Prostate gland (tissue), 2 donors: ENCODE measurements around the gene SRMS.

ENCODE experiments used
- POLR2A ChIP-seq: fragments of 450-650 bp; IDR thresholded peaks from one replicate; pipeline ENCODE4 v1.6.1; 2016; ENCODE audit warnings: antibody characterized with exemption, mild to moderate bottlenecking
- POLR2AphosphoS5 ChIP-seq: sonication (generic); formaldehyde crosslinking; IDR thresholded peaks from one replicate; pipeline ENCODE4 v1.6.1; 2017; ENCODE audit warnings: antibody characterized with exemption
- TF ChIP-seq, protein P1 (sequence below), 4 experiments: fragments of 200-600 bp in 2 of 4; fragments of 450-650 bp in 2 of 4; sonication (generic) in 2 of 4; IDR thresholded peaks; 1 replicate in 3 of 4; 2 replicates in 1 of 4; pipeline ENCODE4 v1.5.1; 2016 to 2019; ENCODE audit warnings: antibody characterized with exemption in 4 of 4, mild to moderate bottlenecking in 2 of 4, moderate library complexity in 2 of 4

DNA sequence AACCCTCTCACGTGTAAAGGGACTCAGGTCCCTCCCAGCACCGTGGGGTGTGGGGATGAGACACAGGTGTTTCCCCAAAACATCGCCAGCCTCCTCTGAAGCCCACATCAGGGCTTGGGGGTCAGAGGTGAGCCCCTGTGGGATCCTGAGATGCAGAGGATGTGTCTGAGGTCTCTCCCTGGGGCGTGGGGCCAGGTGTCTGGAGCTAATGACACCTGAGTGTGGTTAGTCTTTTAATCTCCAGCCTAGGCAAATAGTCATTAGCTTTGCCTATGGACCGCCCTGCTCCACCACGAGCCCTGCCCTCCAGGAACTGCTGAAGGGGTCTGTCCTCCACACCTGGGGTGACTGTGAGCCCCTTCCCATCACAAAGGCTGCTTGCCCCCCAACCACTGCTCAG is 1.7 kb downstream of the SRMS start:
- TF ChIP-seq POLR2A (no peak), POLR2AphosphoS5 (no peak)
- TF ChIP-seq, protein P1, sequence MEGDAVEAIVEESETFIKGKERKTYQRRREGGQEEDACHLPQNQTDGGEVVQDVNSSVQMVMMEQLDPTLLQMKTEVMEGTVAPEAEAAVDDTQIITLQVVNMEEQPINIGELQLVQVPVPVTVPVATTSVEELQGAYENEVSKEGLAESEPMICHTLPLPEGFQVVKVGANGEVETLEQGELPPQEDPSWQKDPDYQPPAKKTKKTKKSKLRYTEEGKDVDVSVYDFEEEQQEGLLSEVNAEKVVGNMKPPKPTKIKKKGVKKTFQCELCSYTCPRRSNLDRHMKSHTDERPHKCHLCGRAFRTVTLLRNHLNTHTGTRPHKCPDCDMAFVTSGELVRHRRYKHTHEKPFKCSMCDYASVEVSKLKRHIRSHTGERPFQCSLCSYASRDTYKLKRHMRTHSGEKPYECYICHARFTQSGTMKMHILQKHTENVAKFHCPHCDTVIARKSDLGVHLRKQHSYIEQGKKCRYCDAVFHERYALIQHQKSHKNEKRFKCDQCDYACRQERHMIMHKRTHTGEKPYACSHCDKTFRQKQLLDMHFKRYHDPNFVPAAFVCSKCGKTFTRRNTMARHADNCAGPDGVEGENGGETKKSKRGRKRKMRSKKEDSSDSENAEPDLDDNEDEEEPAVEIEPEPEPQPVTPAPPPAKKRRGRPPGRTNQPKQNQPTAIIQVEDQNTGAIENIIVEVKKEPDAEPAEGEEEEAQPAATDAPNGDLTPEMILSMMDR (IDR thresholded peaks at IDR 0.05): no peak
